Measurements from ENCODE around the gene LY9.

LY9 gene, protein sequence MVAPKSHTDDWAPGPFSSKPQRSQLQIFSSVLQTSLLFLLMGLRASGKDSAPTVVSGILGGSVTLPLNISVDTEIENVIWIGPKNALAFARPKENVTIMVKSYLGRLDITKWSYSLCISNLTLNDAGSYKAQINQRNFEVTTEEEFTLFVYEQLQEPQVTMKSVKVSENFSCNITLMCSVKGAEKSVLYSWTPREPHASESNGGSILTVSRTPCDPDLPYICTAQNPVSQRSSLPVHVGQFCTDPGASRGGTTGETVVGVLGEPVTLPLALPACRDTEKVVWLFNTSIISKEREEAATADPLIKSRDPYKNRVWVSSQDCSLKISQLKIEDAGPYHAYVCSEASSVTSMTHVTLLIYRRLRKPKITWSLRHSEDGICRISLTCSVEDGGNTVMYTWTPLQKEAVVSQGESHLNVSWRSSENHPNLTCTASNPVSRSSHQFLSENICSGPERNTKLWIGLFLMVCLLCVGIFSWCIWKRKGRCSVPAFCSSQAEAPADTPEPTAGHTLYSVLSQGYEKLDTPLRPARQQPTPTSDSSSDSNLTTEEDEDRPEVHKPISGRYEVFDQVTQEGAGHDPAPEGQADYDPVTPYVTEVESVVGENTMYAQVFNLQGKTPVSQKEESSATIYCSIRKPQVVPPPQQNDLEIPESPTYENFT

DNA sequence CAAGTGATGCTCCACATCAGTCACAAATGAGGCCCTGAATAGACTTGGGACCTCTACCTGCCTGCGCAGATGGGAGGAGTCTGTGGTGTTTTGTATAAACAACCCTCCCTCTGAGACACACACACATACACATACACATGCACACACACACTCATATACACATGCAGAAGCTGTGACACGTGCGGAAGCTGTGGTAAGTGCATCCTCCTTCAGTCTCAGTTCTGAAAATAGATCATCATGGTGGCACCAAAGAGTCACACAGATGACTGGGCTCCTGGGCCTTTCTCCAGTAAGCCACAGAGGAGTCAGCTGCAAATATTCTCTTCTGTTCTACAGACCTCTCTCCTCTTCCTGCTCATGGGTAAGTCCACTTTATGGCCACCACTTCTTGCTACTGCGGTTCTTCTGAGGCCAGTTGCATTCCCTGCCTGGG, at the start of gene LY9:
LY9 (plus strand) TSS at position 224 of the 433 bp plus-strand sequence; CDS start at position 238, 14 bp downstream.
- DNase-seq: peak; percentile 86

DNA sequence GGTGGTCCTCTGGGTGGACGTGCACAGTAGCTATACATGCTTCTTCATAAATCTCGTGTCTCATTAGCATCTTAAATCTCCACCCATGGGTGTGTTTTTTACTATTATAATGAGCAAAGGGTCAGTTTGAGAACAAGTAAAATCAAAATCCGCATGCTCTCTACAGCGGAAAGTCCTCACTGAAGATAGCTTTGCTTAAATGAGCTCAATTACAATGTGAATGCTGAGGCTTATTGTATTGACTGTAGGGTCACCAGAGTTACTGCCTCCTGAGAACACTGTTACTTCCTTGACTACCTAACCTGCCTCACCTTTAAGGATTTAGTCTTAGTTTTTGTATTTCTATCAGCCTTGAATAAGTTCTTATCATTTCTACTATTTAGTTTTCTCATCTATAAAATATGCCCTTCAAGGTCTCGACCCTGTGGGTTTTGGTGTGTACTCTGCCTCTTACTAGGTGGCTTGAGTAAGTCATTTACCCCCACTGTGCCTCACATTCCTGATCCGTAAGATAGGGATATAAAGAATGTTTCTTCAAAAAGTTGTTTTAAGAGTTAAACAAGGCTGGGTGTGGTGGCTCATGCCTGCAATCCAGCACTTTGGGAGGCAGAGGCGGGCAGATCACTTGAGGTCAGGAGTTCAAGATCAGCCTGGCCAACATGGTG, 49.0 kb upstream of the LY9 start:
- DNase-seq: no peak

DNA sequence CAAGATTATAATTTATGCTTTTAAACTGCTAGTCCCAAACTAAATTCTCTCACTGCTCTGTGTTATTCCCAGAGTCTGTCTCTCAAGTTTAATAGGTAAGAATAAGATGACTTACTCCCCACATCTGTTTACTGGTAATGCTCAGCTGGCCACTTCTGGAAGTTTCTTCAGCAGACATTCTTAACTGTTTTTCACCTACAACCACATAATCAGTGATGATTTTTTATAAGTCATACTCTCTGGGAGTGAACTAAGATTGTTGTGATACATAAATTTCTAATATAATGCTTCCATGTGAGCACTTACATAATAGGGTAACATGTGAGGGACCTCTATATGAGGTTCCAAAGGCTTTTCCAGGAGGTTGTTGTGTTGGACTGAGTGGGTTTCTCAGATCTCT, 48.3 kb upstream of the LY9 start:
- no peak for DNase-seq

DNA sequence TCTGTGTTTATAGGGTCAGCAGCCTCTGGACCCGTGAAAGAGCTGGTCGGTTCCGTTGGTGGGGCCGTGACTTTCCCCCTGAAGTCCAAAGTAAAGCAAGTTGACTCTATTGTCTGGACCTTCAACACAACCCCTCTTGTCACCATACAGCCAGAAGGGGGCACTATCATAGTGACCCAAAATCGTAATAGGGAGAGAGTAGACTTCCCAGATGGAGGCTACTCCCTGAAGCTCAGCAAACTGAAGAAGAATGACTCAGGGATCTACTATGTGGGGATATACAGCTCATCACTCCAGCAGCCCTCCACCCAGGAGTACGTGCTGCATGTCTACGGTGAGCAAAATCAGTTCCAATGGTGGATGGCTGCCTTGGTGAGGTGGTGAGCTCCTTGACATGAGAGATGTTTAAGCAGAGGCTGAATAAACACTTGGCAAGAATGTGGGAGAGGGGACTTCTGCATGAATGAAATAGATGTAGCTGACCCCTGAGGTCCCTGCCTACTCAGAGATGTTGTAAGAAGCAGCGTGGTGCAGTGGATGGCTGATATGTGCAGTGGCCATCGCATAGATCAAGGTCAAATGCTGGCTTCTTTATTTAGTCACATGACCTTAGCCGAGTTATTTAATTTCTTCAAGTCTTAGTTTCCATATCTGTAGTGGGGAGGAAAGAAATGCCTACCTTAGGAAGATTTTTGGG, 47.6 kb upstream of the LY9 start:
- DNase-seq: no peak

DNA sequence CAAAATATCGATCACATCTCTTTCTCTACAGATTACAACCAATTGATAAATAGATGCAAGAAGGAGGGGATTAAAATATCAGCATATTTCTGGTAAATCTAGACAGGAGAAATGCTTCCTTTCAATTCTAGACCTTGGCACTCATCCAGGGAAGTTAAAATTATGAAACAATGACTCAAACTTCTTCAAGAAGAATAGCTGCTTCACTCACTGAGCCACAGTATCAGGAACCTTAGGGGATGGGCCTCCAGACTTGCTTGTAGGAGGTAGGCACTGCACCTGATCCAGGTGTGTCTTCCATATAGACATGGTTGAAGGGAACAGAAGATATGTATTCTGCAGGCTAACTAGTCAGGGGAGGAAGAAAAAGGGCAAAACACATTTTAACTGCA, 47.1 kb upstream of the LY9 start:
- no peak for DNase-seq

DNA sequence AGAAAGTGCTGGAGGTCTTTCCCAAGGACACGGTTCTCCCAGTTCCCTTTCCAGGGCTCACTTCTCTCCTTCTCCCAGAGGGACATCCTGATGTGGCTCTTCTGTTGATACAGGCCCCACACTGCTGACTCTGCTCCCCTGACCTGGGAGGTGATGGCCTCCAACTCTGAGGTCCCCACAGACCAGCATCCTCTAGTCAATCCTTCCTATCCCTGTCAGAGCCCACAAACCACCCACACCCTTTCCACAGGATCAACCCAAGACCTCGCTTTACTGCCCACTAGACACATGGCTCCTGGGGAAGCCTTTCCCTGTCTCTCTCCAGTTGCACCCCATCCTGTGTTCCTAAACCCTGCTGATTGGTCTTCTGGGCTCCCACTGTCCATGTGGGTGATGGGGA, 45.4 kb upstream of the LY9 start:
- no peak for DNase-seq

DNA sequence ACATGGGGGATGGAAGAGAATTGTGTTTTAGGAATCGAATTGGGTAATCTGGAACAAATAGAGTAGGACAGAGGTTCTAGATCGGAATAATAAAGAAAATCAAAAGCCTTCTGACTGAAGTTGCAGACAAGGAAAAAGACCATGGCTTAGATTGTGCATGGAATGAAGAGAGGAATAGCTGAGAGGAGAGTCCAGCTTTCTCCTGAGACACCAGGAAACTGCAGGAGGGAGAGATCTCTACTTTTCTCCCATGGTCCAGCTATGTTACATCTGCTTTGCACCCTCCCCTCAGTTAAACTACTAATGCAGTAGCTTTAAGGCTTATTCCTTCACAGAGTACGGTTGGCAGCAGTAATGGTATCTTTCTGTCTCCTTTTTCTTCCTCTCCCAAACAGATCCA, 43.6 kb upstream of the LY9 start:
- no peak for DNase-seq

DNA sequence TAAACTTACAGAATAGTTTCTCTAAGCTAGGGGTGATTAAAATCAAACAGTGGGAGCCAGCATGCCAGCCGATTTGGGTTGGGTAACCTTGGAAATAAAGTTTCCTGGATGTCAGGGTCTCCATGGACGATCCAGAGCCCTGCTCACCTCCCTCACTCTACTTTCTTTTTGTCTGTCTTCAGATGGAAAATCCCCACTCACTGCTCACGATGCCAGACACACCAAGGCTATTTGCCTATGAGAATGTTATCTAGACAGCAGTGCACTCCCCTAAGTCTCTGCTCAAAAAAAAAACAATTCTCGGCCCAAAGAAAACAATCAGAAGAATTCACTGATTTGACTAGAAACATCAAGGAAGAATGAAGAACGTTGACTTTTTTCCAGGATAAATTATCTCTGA, 43.0 kb upstream of the LY9 start:
- no peak for DNase-seq

DNA sequence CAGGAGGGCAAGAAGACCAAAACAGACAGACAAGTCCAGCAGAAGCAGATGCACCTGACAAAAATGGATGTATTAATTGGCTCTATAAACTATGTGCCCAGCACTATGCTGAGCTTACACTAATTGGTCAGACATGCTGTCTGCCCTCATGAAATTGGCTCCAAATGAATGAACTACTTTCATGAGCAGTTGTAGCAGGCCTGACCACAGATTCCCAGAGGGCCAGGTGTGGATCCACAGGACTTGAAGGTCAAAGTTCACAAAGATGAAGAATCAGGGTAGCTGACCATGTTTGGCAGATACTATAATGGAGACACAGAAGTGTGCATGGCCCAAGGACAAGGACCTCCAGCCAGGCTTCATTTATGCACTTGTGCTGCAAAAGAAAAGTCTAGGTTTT, 42.4 kb upstream of the LY9 start:
- DNase-seq: no peak

DNA sequence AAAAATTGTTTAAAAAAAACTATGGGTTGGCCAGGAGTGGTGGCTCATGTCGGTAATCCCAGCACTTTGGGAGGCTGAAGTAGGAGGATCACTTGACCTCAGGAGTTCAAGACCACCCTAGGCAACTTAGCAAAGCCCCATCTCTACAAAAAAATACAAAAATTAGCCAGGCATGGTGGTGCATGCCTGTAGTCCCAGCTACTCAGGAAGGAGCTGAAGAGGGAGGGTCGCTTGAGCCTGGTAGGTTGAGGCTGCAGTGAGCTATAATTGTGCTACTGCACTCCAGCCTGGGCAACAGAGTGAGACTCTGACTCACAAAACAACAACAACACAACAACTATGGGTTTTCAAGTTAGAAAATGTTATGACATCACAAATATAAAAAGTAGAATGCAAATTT, 40.5 kb upstream of the LY9 start:
- no peak for DNase-seq

DNA sequence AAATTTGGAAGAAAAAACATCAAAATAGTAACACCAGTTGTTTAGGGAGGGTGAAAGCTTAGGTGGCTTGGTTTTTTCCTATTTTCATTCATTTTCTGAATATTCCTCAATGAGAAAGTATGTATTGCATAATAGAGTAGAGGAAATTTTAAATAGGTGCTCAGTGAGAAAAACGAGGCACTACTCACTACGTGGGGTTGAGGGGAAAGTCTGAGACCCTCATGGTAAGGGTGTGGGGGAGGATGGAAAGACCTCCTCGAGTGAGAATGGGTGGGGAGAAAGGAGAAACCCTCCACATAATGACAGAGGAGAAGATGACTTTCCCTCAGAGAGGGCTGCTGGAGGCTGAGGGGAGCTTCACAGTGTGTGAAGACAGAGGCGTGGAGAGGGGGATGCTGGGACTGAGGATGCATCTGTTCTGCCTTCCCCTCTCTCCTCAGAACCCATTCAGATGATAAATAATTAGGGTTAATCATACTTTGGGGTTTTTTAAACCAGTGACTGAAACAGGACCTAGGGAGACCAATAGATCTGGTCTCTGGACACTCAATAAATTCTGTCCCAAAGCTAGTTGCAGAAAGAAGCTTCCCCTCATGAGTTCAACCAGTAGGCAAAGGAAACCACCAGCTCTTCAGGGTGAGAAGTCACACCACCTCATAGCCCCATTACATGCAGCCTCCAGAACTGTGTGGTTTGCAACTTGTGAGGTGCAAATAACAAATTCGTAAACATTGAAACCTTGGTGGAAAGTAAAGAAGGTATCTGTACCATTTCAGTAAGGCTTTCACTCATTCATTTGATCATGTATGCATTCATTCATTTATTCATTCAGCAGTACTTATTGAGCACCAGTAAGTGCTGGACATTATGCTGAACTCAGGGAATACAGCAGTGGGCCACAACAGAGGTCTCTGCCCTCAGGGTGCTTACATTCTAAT, 39.8 kb upstream of the LY9 start:
- no peak for DNase-seq

DNA sequence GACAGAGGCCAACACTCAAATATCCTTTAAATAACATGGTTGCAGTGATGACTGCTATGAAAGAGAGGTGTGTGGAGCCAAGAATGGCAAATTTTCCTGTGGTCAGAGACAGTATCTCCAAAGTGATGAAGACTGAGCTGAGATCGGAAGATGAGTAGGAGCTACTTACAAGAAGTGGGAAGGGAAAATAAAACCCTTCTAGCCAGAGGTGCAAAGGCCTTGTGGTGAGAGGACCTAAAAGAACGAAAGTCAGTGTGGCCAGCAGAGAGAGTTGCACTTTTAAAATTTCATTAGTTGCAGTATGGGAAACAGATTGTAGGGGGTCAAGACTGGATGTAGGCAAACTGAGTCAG, 39.1 kb upstream of the LY9 start:
- no peak for DNase-seq

DNA sequence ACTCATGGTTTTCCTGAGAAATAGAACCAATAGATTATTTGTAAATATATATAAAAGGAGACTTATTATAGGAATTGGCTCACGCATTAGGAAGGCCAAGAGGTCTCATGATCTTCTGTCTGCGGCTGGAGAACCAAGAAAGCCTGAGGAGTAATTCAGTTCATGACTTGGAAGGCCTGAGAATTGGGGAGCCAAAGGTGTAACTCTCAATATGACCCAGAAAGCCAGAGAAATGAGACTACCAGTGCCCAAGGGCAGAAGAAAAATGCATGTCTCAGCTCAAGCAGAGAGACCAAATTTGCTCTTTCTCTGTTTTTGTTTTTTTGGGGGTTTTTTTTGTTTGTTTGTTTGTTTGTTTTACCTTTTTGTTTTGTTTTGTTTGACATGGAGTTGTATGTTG, 37.5 kb upstream of the LY9 start:
- DNase-seq: no peak

DNA sequence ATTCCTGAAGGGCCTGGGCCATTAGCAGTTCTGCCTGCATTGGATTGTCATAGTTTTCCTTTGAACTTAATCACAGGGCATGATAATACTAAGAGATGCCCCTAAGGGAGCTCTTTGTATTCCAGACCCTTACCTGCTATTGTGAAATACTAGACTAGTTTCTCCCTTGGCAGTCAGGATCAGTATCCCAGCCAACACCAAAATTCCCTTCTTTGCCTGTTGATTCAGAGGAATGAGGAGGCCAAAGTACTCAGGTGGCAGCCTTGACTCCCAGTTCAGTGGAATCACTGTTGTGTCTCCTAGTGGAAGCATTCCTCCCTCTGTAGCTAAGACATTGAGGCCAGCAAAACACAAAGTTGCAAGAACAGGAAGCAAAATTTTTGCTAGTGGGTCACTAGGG, 36.2 kb upstream of the LY9 start:
- no peak for DNase-seq

DNA sequence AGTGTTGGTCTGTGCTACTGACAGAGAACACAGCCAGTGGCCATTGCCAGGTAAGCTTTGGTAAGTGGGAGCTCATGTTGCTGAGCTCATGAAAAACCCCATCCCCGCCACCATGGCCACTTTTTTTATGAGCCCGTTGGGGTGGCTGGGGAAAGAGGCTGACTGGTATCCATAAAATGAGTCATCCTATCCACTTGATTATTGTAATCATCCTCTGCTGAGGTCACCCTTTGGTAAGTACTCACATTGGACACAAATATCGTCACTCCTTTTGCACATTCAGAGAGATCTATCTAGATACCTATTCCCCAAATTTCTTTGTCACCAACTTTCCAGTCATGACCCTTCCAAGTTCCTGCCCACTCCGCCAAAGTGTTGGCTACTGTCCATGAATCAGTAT, 34.9 kb upstream of the LY9 start:
- no peak for DNase-seq

DNA sequence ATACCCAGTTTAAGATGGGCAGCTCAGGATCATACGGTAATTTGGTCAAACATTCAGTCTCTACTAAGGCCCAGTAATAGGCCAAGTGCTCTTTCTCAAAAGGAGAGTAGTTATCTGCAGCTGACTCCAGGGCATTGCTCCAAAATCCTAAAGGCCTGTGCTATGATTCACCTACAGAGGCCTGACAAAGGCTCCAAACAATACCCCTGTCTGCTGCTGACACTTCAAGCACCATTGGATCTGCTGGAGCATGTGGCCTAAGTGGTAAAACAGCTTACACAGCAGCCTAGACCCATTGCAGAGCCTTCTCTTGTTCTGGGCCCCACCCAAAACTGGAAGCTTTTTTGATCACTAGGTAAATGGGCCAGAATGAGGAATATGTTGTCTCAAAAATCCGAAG, 34.1 kb upstream of the LY9 start:
- no peak for DNase-seq

DNA sequence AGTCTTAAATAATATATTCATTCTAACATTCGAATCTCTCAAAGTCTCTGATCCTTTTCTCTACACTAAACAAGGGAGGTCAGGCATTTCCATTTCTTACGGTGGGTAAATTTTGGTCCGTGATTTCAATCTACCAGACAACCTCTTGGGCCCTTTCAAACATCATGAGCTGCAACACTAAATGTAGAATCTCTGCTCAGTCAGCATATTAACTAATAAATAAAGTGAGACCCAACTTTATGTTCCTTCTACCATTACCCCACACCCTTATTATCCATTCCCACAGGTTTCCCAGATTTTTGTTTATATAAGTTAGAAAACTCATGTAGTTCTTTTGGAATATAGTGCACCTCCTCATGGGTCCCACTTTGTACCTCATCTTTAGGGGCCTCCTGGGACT, 32.0 kb upstream of the LY9 start:
- DNase-seq: no peak

DNA sequence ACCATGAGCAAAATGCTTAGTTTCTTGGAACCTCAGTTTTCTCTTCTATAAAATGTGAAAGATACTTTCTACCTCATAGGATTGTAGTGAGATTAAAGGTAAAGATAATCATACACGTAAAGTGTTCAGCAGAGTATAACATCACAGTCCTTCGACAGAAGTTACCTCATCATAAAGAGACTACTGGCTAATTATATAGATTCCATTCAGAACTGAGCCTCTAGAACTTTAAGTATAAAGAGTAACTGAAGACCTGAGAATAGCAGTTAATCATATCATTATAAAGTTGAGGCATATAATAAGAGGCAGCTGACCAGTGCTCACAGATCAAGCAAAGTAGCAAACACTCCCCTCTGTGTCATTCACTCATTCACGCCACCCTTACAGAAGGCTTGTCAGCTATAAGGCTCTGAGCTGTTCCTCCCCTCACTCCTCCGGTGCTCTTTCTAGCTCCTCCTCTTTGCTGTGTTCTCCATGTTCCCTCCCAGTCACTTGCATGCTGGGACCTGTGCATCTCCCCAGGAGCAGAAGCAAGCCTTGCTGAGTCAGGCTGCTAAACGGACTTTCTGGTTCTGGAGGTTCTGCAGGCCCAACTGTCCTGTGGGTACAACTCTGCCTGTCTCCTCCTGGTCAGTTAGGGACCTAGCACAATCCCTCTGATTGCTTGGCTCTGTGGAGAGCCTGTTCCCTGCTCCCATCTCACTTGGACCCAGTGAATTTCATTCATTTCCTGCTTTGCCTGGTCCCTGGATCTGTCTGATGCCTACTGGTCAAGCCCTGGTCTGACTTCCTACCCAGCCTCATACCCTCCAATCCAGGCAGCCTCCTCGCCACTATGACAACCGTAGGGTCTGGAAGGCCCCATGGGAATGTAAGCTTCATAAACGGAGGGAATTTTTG, 28.3 kb upstream of the LY9 start:
- peak; percentile 67 for DNase-seq

DNA sequence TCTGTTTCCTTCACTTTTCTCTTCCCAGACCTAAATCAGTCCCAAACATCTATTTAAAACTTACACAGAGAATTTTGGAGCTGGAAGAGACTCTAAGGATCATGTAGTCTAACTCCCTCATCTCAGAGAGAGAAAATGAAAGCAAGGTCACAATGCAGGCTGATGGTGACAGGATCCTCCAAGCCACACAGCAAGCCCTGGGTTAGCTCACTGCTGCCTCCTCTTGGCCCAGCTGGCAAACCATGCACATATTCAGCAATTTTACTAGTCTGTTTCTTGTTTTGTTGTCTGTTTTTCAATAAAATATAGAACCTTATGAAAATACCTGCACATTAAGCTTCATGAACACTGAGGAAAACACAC, 27.7 kb upstream of the LY9 start:
- DNase-seq: peak; percentile 85

DNA sequence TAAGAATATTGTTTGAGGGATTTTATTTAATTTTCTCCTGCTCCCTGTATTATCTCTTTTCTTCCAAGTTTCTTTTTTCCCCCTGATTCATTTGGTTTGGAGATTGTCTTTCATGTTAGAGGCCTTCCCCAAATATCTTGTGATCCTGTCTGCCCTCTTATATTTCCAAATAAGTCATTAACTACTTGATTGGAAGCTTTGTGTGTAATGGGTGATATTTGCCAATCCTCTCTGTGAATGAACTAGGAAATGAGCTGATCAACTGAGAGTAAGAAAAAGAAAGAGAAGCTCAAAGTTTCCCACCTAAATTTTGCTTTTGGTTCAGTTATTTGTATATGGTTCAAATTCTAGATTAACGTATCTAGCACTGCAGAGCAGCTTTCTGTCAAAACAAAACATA, 23.6 kb upstream of the LY9 start:
- DNase-seq: no peak

DNA sequence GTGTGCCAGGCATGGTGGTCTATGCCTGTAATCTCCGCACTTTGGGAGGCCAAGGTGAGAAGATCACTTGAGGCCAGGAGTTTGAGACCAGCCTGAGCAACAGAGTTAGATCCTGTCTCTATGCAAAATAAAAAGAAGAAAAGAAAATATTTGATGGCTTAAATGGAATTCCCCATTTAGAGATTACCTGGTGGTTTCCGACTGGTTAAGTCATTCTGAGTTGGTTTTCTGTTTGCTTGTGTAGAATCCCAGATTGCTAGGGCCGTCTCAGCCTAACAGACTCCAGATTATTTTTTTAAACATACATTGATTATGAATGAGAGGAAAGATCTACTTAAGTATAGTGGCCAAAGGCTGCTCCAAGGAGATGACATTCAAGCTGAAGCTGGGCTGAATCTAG, 22.9 kb upstream of the LY9 start:
- no peak for DNase-seq

Measured in stimulated activated CD4-positive, alpha-beta T cell treated with anti-CD3 and anti-CD28 coated beads, Interleukin-1b, Interleukin-23, amount 100 ng/mL, for 48 hours (primary cell).